Measurements from ENCODE around the gene TBCC. TPM values are rescaled to one million over a fixed set of nuclear protein-coding genes. Genes with fewer than 3 reads are reported as not detected.

TBCC gene
- total RNA-seq, 2 experiments from 2014 or later, result 78.0 to 136 TPM

DNA sequence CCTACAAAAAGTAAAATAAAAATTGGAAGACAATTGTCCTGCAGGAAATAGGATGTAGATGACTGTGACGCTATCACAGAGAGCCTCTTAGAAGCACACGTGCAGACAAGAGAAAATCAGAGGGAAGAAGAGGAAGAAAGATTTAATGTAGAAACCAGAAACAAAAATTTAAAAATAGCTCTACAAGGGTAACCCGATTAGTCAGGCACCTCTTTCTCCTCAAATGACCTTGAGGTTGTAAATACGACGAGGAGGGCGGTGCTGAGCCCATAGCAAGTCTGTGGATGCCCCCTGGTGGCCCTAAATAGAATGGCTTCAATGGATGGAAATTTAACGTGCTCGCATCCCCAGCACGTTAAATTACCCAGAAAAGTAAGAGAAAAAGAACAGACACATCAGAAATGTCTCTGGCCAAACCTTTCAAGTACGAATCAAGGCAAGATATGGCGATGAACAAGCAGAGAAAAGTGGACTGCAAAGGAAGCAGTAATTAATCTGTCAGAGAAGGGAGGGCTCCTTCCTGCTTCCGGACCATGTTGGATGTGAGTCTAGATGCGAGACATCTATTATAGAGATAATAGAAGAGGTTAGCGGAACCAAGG lies 19.3 kb downstream of the TBCC start:
- peaks cover 16% of the 10 kb centered on the region for H3K4me1 ChIP-seq (ENCODE audit: insufficient read depth, low read length, poor library complexity, severe bottlenecking)
- H3K4me2 ChIP-seq (ENCODE audit: low read length), result peak overlapping the region; percentile 60
- DNase-seq (ENCODE audit: low spot score), result peak; percentile 91
- H4K20me1 ChIP-seq (ENCODE audit: insufficient read depth, low read length), result no peaks in the 10 kb centered on the region
- H3K4me3 ChIP-seq (ENCODE audit: low read depth, low read length, poor library complexity, severe bottlenecking), result peak overlapping the region; percentile 31
- TF ChIP-seq, protein P1, sequence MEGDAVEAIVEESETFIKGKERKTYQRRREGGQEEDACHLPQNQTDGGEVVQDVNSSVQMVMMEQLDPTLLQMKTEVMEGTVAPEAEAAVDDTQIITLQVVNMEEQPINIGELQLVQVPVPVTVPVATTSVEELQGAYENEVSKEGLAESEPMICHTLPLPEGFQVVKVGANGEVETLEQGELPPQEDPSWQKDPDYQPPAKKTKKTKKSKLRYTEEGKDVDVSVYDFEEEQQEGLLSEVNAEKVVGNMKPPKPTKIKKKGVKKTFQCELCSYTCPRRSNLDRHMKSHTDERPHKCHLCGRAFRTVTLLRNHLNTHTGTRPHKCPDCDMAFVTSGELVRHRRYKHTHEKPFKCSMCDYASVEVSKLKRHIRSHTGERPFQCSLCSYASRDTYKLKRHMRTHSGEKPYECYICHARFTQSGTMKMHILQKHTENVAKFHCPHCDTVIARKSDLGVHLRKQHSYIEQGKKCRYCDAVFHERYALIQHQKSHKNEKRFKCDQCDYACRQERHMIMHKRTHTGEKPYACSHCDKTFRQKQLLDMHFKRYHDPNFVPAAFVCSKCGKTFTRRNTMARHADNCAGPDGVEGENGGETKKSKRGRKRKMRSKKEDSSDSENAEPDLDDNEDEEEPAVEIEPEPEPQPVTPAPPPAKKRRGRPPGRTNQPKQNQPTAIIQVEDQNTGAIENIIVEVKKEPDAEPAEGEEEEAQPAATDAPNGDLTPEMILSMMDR (conservative IDR thresholded peaks at IDR 0.05; ENCODE audit: low read length), result peak; percentile 98
- TF ChIP-seq EZH2phosphoT487 (IDR thresholded peaks at IDR 0.05; ENCODE audit: borderline replicate concordance, low read depth, low read length), result no peak
- POLR2A ChIA-PET, result interaction anchor here (1.3 to 1.9 kb wide), 3 partner anchors 10 to 63 kb away, joined by 6 to 8 read pairs (median 6); no protein-coding TSS in a partner anchor
- H3K27ac ChIP-seq (ENCODE audit: low read depth, low read length, poor library complexity, severe bottlenecking), result peak overlapping the region; percentile 50
- H2AFZ ChIP-seq (ENCODE audit: low read length), result peak overlapping the region; percentile 97
- no peaks in the 10 kb centered on the region for H3K9me2 ChIP-seq (ENCODE audit: insufficient read depth, low read length)
- intact Hi-C loops (cut with micrococcal nuclease; ENCODE audit: unreplicated experiment), result loop anchor here (1.0 to 5.0 kb wide), 4 partner anchors 65 to 171 kb away; no protein-coding TSS in a partner anchor
- CTCF ChIA-PET (ENCODE audit: unreplicated experiment), result interaction anchor here (1.0 to 1.7 kb wide), 3 partner anchors 15 to 166 kb away, joined by 3 to 6 read pairs (median 4); no protein-coding TSS in a partner anchor
- no TSS peak for BruUV-seq (replicated peaks)
- H3K79me2 ChIP-seq (ENCODE audit: insufficient read depth, low read depth, low read length), result no peaks in the 10 kb centered on the region
- no peaks in the 10 kb centered on the region for H3K36me3 ChIP-seq (ENCODE audit: insufficient read depth, low read length)
- no peaks in the 10 kb centered on the region for H3K9me3 ChIP-seq (ENCODE audit: low read length)

DNA sequence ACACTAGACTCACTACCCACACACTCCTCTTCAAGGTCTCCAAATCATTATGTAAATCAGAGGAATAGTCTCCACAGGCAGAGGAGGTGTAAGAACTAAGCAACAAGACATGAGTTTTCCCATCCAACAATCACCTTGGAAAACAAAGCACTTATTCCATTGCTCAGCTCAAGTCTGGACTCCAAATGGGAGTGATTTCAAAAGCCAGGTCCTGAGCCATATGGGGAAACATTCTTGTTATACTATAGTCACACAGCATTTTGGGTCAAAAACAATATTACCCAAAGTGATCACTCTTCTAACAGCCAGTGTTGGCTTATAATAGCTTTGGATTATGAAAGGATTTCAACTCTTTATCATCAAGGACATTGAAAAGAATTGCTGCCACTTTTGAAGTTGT lies 19.9 kb downstream of the TBCC start:
- H3K4me2 ChIP-seq (ENCODE audit: low read length), result peak overlapping the region; percentile 60
- TF ChIP-seq EZH2phosphoT487 (IDR thresholded peaks at IDR 0.05; ENCODE audit: borderline replicate concordance, low read depth, low read length), result no peak
- TF ChIP-seq, protein P1 (conservative IDR thresholded peaks at IDR 0.05; ENCODE audit: low read length), result no peak
- peaks cover 16% of the 10 kb centered on the region for H3K4me1 ChIP-seq (ENCODE audit: insufficient read depth, low read length, poor library complexity, severe bottlenecking)
- H3K27ac ChIP-seq (ENCODE audit: low read depth, low read length, poor library complexity, severe bottlenecking), result peak overlapping the region; percentile 50
- H3K36me3 ChIP-seq (ENCODE audit: insufficient read depth, low read length), result no peaks in the 10 kb centered on the region
- ChIA-PET CTCF (ENCODE audit: unreplicated experiment) (interaction anchor here (1.0 to 1.7 kb wide), 3 partner anchors 16 to 166 kb away, joined by 3 to 6 read pairs (median 4); no protein-coding TSS in a partner anchor), POLR2A (interaction anchor here (1.0 to 1.9 kb wide), 5 partner anchors 10 to 154 kb away, joined by 5 to 8 read pairs (median 6); partner anchors contain the start of gene RPL7L1)
- H2AFZ ChIP-seq (ENCODE audit: low read length), result peak overlapping the region; percentile 97
- no peaks in the 10 kb centered on the region for H3K79me2 ChIP-seq (ENCODE audit: insufficient read depth, low read depth, low read length)
- no TSS peak for BruUV-seq (replicated peaks)
- no peaks in the 10 kb centered on the region for H3K9me2 ChIP-seq (ENCODE audit: insufficient read depth, low read length)
- H3K4me3 ChIP-seq (ENCODE audit: low read depth, low read length, poor library complexity, severe bottlenecking), result peak overlapping the region; percentile 31
- H4K20me1 ChIP-seq (ENCODE audit: insufficient read depth, low read length), result no peaks in the 10 kb centered on the region
- no peak for DNase-seq (ENCODE audit: low spot score)
- intact Hi-C loops (cut with micrococcal nuclease; ENCODE audit: unreplicated experiment), result loop anchor here (1.0 to 5.0 kb wide), 4 partner anchors 65 to 171 kb away; no protein-coding TSS in a partner anchor
- H3K9me3 ChIP-seq (ENCODE audit: low read length), result no peaks in the 10 kb centered on the region

DNA sequence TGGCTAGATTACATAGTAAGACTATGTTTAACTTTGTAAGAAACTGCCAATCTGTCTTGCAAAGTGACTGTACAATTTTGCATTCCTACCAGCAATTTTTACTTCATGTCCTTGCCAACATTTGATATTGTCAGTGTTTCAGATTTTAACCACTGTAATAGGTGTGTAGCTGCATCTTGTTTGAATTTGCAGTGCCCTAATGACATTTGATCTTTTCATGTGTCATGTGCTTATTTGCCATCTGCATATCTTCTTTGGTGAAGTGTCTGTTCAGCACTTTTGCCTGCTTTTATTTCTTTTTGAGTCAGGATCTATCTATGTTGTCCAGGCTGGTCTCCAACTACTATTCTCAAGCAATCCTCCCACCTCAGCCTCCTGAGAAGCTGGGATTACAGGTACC lies 21.1 kb downstream of the TBCC start:
- Histone ChIP-seq H3K79me2 (ENCODE audit: insufficient read depth, low read depth, low read length) (no peaks in the 10 kb centered on the region), H3K27ac (ENCODE audit: low read depth, low read length, poor library complexity, severe bottlenecking) (no peak overlapping the region), H3K9me2 (ENCODE audit: insufficient read depth, low read length) (no peaks in the 10 kb centered on the region), H3K4me3 (ENCODE audit: low read depth, low read length, poor library complexity, severe bottlenecking) (no peak overlapping the region), H3K36me3 (ENCODE audit: insufficient read depth, low read length) (no peaks in the 10 kb centered on the region), H2AFZ (ENCODE audit: low read length) (no peak overlapping the region; the same call in 1 of the 2 replicates), H3K9me3 (ENCODE audit: low read length) (no peaks in the 10 kb centered on the region), H3K4me1 (ENCODE audit: insufficient read depth, low read length, poor library complexity, severe bottlenecking) (peaks cover 16% of the 10 kb centered on the region), H4K20me1 (ENCODE audit: insufficient read depth, low read length) (no peaks in the 10 kb centered on the region), H3K4me2 (ENCODE audit: low read length) (no peak overlapping the region)
- ChIA-PET CTCF (ENCODE audit: unreplicated experiment) (no interaction called here), POLR2A (interaction anchor here (0.6 to 1.7 kb wide), 3 partner anchors 62 to 155 kb away, joined by 3 to 6 read pairs (median 3); partner anchors contain the start of gene RPL7L1)
- TF ChIP-seq EZH2phosphoT487 (IDR thresholded peaks at IDR 0.05; ENCODE audit: borderline replicate concordance, low read depth, low read length), result no peak
- TF ChIP-seq, protein P1 (conservative IDR thresholded peaks at IDR 0.05; ENCODE audit: low read length), result no peak
- DNase-seq (ENCODE audit: low spot score), result no peak
- intact Hi-C loops (cut with micrococcal nuclease; ENCODE audit: unreplicated experiment), result loop anchor here (5.0 kb wide), 2 partner anchors 158 to 172 kb away; no protein-coding TSS in a partner anchor
- no TSS peak for BruUV-seq (replicated peaks)

All from OCI-LY7 (cell line).